IMR-90 (cell line): ENCODE measurements around the gene SNX33. TPM values are rescaled to one million over a fixed set of nuclear protein-coding genes. Genes with fewer than 3 reads are reported as not detected.

Experiments
- ATAC-seq: fragments of 200-7000 bp; cut with Tn5 transposase; 2 replicates; pipeline ENCODE4 v1.9.1; 2020; ENCODE audit warnings: low read depth, mild to moderate bottlenecking, moderate library complexity
- BruUV-seq: library from RNA; stranded (reverse); fragments of 400-500 nt; replicated peaks from 2 replicates; lab custom pipeline; 2021; lab: Mats Ljungman, UMichigan
- CTCF ChIA-PET: fragments of 300-600 bp; formaldehyde crosslinking; extraction: SDS; loops from one replicate; lab custom pipeline; 2021; ENCODE audit warnings: antibody characterized with exemption; lab: Yijun Ruan, JAX
- POLR2A ChIA-PET: fragments of 300-600 bp; sonication (Branson Sonifier 250); formaldehyde crosslinking; loops from one replicate; lab custom pipeline; 2022; ENCODE audit warnings: antibody characterized with exemption; ENCODE audit not compliant: unreplicated experiment; lab: Charles Lee
- DNase-seq: peaks from one replicate; pipeline ENCODE4 v3.0.0; 2013
- H2AFZ ChIP-seq: replicated peaks from 2 replicates; pipeline ENCODE3; 2013; ENCODE audit warnings: low read length, mild to moderate bottlenecking; ENCODE audit not compliant: poor library complexity
- H2AK5ac ChIP-seq: 2 replicates; pipeline ENCODE4 v1.6.1; 2013; ENCODE audit warnings: low read depth, low read length, inconsistent platforms
- H2AK9ac ChIP-seq: replicated peaks from 2 replicates; pipeline ENCODE3; 2013; ENCODE audit warnings: mild to moderate bottlenecking, low read depth, low read length, moderate library complexity; ENCODE audit not compliant: poor library complexity
- H2BK120ac ChIP-seq: 2 replicates; pipeline ENCODE4 v1.6.1; 2013; ENCODE audit warnings: low read depth, low read length, inconsistent platforms
- H2BK15ac ChIP-seq: 3 replicates; pipeline ENCODE4 v1.6.1; 2013; ENCODE audit warnings: low read depth, low read length, inconsistent platforms
- H2BK20ac ChIP-seq: 2 replicates; pipeline ENCODE4 v1.6.1; 2013; ENCODE audit warnings: low read depth, mild to moderate bottlenecking, inconsistent platforms, low read length, moderate library complexity
- H2BK5ac ChIP-seq: 2 replicates; pipeline ENCODE4 v1.6.1; 2013; ENCODE audit warnings: mild to moderate bottlenecking, low read depth, low read length, inconsistent platforms; ENCODE audit not compliant: poor library complexity, severe bottlenecking
- H3K14ac ChIP-seq: replicated peaks from 2 replicates; pipeline ENCODE4 v1.6.1; 2013; ENCODE audit warnings: low read depth, low read length, inconsistent platforms
- H3K18ac ChIP-seq: 2 replicates; pipeline ENCODE4 v1.6.1; 2013; ENCODE audit warnings: low read depth, low read length, control low read depth
- H3K23ac ChIP-seq: 2 replicates; pipeline ENCODE4 v1.6.1; 2013; ENCODE audit warnings: low read depth, low read length, inconsistent platforms
- H3K27ac ChIP-seq: 2 replicates; pipeline ENCODE4 v1.5.1; 2013; ENCODE audit warnings: mild to moderate bottlenecking, control low read depth, low read length; ENCODE audit not compliant: insufficient read depth
- H3K27me3 ChIP-seq: 2 replicates; pipeline ENCODE4 v1.6.1; 2013; ENCODE audit warnings: low read length; ENCODE audit not compliant: control insufficient read depth, insufficient read depth
- H3K36me3 ChIP-seq: 2 replicates; pipeline ENCODE4 v1.6.1; 2013; ENCODE audit warnings: low read length, mixed read lengths; ENCODE audit not compliant: control insufficient read depth, insufficient read depth
- H3K4ac ChIP-seq: 2 replicates; pipeline ENCODE4 v1.6.1; 2013; ENCODE audit warnings: low read depth, low read length, inconsistent platforms
- H3K4me1 ChIP-seq: 2 replicates; pipeline ENCODE4 v1.6.1; 2013; ENCODE audit warnings: low read length, mixed read lengths; ENCODE audit not compliant: control insufficient read depth, insufficient read depth
- H3K4me2 ChIP-seq: 2 replicates; pipeline ENCODE4 v1.6.1; 2013; ENCODE audit warnings: low read depth, mild to moderate bottlenecking, control low read depth, low read length, moderate library complexity
- H3K4me3 ChIP-seq: 2 replicates; pipeline ENCODE4 v1.5.1; 2013; ENCODE audit warnings: low read depth, mild to moderate bottlenecking, control low read depth, low read length, moderate library complexity; ENCODE audit not compliant: insufficient read depth
- H3K56ac ChIP-seq: 2 replicates; pipeline ENCODE4 v1.6.1; 2013; ENCODE audit warnings: low read length, inconsistent platforms; ENCODE audit not compliant: insufficient read depth; ENCODE audit errors: extremely low read depth
- H3K79me1 ChIP-seq, 2 experiments: 2 replicates each; pipeline ENCODE4 v1.6.1; 2013; ENCODE audit warnings: low read length in 2 of 2, inconsistent platforms in 1 of 2, low read depth in 1 of 2
- H3K9ac ChIP-seq: 2 replicates; pipeline ENCODE4 v1.6.1; 2013; ENCODE audit warnings: low read depth, low read length, control low read depth
- H3K9me1 ChIP-seq: 2 replicates; pipeline ENCODE4 v1.6.1; 2013; ENCODE audit warnings: low read length, inconsistent platforms; ENCODE audit not compliant: insufficient read depth
- H3K9me3 ChIP-seq: 2 replicates; pipeline ENCODE4 v1.6.1; 2013; ENCODE audit warnings: low read length; ENCODE audit not compliant: control insufficient read depth, insufficient read depth
- H4K20me1 ChIP-seq: 2 replicates; pipeline ENCODE4 v1.6.1; 2013; ENCODE audit warnings: low read length, inconsistent platforms; ENCODE audit not compliant: insufficient read depth
- H4K5ac ChIP-seq: 2 replicates; pipeline ENCODE4 v1.6.1; 2013; ENCODE audit warnings: mild to moderate bottlenecking, low read depth, low read length, control low read depth
- H4K8ac ChIP-seq, 2 experiments: 2 replicates each; pipeline ENCODE4 v1.6.1; 2013; ENCODE audit warnings: low read depth in 2 of 2, low read length in 2 of 2, control low read depth in 1 of 2, inconsistent platforms in 1 of 2
- H4K91ac ChIP-seq: 2 replicates; pipeline ENCODE4 v1.6.1; 2013; ENCODE audit warnings: low read depth, low read length, inconsistent platforms; ENCODE audit not compliant: insufficient read depth
- CHD1 ChIP-seq: IDR thresholded peaks from 2 replicates; pipeline ENCODE4 v1.6.1; 2012; ENCODE audit warnings: low read depth, low read length, improper control_type of control experiment
- FOS ChIP-seq: fragments of 150-350 bp; IDR thresholded peaks from 2 replicates; pipeline ENCODE4 v1.6.1; 2016; ENCODE audit warnings: low read depth, low read length
- MAZ ChIP-seq: IDR thresholded peaks from 2 replicates; pipeline ENCODE4 v1.6.1; 2012; ENCODE audit warnings: low read depth, mild to moderate bottlenecking, low read length, improper control_type of control experiment, moderate library complexity, borderline replicate concordance
- NFE2L2 ChIP-seq: fragments of 150-350 bp; IDR thresholded peaks from 2 replicates; pipeline ENCODE4 v1.6.1; 2016; ENCODE audit warnings: low read depth, mild to moderate bottlenecking, low read length
- POLR2A ChIP-seq: IDR thresholded peaks from 2 replicates; pipeline ENCODE4 v1.6.1; 2012; ENCODE audit warnings: mild to moderate bottlenecking, low read depth, low read length
- RAD21 ChIP-seq: IDR thresholded peaks from 2 replicates; pipeline ENCODE4 v1.6.1; 2012; ENCODE audit warnings: low read length, improper control_type of control experiment
- RCOR1 ChIP-seq: IDR thresholded peaks from 2 replicates; pipeline ENCODE4 v1.6.1; 2012; ENCODE audit warnings: mild to moderate bottlenecking, low read length, improper control_type of control experiment; ENCODE audit not compliant: insufficient replicate concordance
- RFX5 ChIP-seq: IDR thresholded peaks from 2 replicates; pipeline ENCODE4 v1.8.0; 2012; ENCODE audit warnings: low read depth, mild to moderate bottlenecking, low read length, moderate library complexity
- WGBS, 2 experiments: methylation state at CpG; one replicate each; pipeline versions ENCODE4 v1.1.5 to v1.1.7; 2013; ENCODE audit warnings: missing lambda C conversion rate in 2 of 2; ENCODE audit not compliant: insufficient read length in 1 of 2; ENCODE audit errors: extremely low coverage in 2 of 2; 5-methylcytosine and 5-hydroxymethylcytosine counted together
- dilution Hi-C: fragments of 300-500 bp; cut with HindIII; formaldehyde crosslinking; loops from one replicate; pipeline ENCODE4 v1.14.3; 2018; ENCODE audit warnings: low sequenced_read_pairs; ENCODE audit not compliant: unreplicated experiment
- in situ Hi-C: fragments of 300-500 bp; cut with MboI; formaldehyde crosslinking; loops from 3 replicates; pipeline ENCODE4 v1.14.3; 2019; ENCODE audit warnings: low sequenced_read_pairs, inconsistent platforms, mixed read lengths
- intact Hi-C: fragments of 100-400 bp; cut with micrococcal nuclease; formaldehyde crosslinking; loops from 2 replicates; pipeline ENCODE4 v1.10.0; 2022
- polyA plus RNA-seq, 3 experiments: library from polyadenylated mRNA; depleted of rRNA; stranded (reverse); fragments of >200 nt; gene quantifications; 2 replicates each; pipeline ENCODE4 v1.2.3, GENCODE V29; 2012; ENCODE audit warnings: low replicate concordance in 1 of 3
- total RNA-seq: library from RNA; depleted of rRNA; stranded (reverse); fragments of >200 nt; gene quantifications from 2 replicates; pipeline ENCODE4 v1.2.3, GENCODE V29; 2012
- TF ChIP-seq, protein P1 (sequence below): fragments of 150-350 bp; IDR thresholded peaks from 2 replicates; pipeline ENCODE4 v1.6.1; 2017; ENCODE audit warnings: mild to moderate bottlenecking, antibody characterized with exemption, low read length, low read depth

Gene SNX33
- total and polyA plus RNA-seq, 2 of the 4 experiments (the other 2 are of a cell fraction): 12.7 to 14.6 TPM

DNA sequence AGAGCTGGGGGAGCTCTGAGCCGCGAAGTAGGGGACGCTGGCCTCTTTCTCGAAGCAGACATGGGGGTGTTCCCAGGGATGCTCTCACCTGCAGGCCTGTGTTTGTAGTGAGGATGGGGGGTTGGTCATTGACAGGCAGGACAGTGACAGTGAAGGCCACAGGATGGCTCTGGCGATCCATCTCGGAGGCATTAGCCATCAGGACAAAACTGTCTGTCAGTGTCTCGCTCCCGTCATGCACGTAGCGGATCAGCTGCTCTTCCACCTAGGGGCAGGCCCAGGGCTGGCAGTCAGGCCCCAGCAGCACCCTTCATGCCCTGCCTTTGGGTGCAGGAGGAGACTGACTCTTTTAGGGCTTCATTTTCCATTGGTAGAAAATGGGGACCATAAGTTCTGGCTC, 36.9 kb downstream of the SNX33 start:
- no peak for TF ChIP-seq RAD21
- TF ChIP-seq POLR2A: no peak
- TF ChIP-seq RCOR1: no peak
- TF ChIP-seq CHD1: no peak
- TF ChIP-seq, protein P1, sequence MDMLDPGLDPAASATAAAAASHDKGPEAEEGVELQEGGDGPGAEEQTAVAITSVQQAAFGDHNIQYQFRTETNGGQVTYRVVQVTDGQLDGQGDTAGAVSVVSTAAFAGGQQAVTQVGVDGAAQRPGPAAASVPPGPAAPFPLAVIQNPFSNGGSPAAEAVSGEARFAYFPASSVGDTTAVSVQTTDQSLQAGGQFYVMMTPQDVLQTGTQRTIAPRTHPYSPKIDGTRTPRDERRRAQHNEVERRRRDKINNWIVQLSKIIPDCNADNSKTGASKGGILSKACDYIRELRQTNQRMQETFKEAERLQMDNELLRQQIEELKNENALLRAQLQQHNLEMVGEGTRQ: no peak
- no peak for TF ChIP-seq MAZ
- no peak for TF ChIP-seq FOS
- TF ChIP-seq RFX5: no peak
- no peak for TF ChIP-seq NFE2L2
- no peak overlapping the region for H3K4me3 ChIP-seq
- intact Hi-C loops (loop anchor here (5.0 kb wide), 1 partner anchor 317 kb away; the partner anchor contains the start of gene MAN2C1), in situ Hi-C loops (loop anchor here (5.0 kb wide), 3 partner anchors 47 to 123 kb away; no protein-coding TSS in a partner anchor), dilution Hi-C loops (no loop called here)
- H2BK20ac ChIP-seq: no peak overlapping the region
- H2AK5ac ChIP-seq: no peak overlapping the region
- no peak overlapping the region for H3K23ac ChIP-seq
- no peaks in the 10 kb centered on the region for H3K9me3 ChIP-seq
- ChIA-PET CTCF (interaction anchor here (0.8 kb wide), 1 partner anchor 46 kb away, joined by 3 read pairs; no protein-coding TSS in a partner anchor), POLR2A (no interaction called here)
- H2BK15ac ChIP-seq: no peak overlapping the region
- no peak overlapping the region for H2BK120ac ChIP-seq
- peaks cover 20% of the 10 kb centered on the region for H3K36me3 ChIP-seq
- no peaks in the 10 kb centered on the region for H3K4me1 ChIP-seq
- peaks cover 6 to 36% of the 10 kb centered on the region in 2 experiments; a peak in 3 of 4 replicates for H3K79me1 ChIP-seq
- H4K5ac ChIP-seq: no peak overlapping the region
- H3K14ac ChIP-seq: no peak overlapping the region
- H4K8ac ChIP-seq: no peak overlapping the region
- BruUV-seq: no TSS peak
- H3K18ac ChIP-seq: no peak overlapping the region
- no peak for DNase-seq
- peaks cover 10% of the 10 kb centered on the region for H4K20me1 ChIP-seq
- H2AFZ ChIP-seq: no peak overlapping the region
- no peaks in the 10 kb centered on the region for H3K27me3 ChIP-seq
- no peak overlapping the region for H4K91ac ChIP-seq
- H3K4me2 ChIP-seq: no peak overlapping the region
- H3K27ac ChIP-seq: no peak overlapping the region
- H2AK9ac ChIP-seq: no peak overlapping the region
- H3K4ac ChIP-seq: no peak overlapping the region
- peaks cover 4% of the 10 kb centered on the region; the same call in 1 of the 2 replicates for H3K9me1 ChIP-seq
- no peak for ATAC-seq
- no peak overlapping the region for H3K9ac ChIP-seq
- 100% methylated on average over 5 of the region's 10 CpGs; no CpG with 5 or more reads in 1 of the 2 experiments for whole genome bisulfite sequencing, 2 experiments
- no peak overlapping the region for H2BK5ac ChIP-seq
- H3K56ac ChIP-seq: no peak overlapping the region
